Ascending aorta (tissue), 2 donors: ENCODE results near the gene GNPTG. TPM values are rescaled to one million over a fixed set of nuclear protein-coding genes. Genes with fewer than 3 reads are reported as not detected.
A peak's percentile ranks its signal among the peaks of the same experiment; 100 is the strongest.

ENCODE experiments used
- DNase-seq, 2 donors: peaks; one replicate each; pipeline ENCODE4 v3.0.0-alpha.2; 2019; ENCODE audit warnings: low spot score in 2 of 2
- H3K27ac ChIP-seq, 2 donors: fragments of 200-600 bp; sonication (generic); one replicate each; pipeline ENCODE4 v1.5.1; 2016 to 2017; ENCODE audit warnings: mild to moderate bottlenecking in 1 of 2
- H3K27me3 ChIP-seq: fragments of 200-600 bp; sonication (generic); one replicate; pipeline ENCODE4 v1.5.1; 2017
- H3K36me3 ChIP-seq, 2 donors: fragments of 200-600 bp; sonication (generic); one replicate each; pipeline ENCODE4 v1.5.1; 2016
- H3K4me1 ChIP-seq, 2 donors: fragments of 200-600 bp; sonication (generic); one replicate each; pipeline ENCODE4 v1.5.1; 2016 to 2017; ENCODE audit warnings: mild to moderate bottlenecking in 1 of 2
- H3K4me3 ChIP-seq, 2 donors: fragments of 200-600 bp; sonication (generic); one replicate each; pipeline ENCODE4 v1.5.1; 2016 to 2017; ENCODE audit warnings: mild to moderate bottlenecking in 1 of 2
- H3K9me3 ChIP-seq, 2 donors: fragments of 200-600 bp; sonication (generic); one replicate each; pipeline ENCODE4 v1.5.1; 2016
- CTCF ChIP-seq, 3 experiments: fragments of 200-600 bp in 2 of 3; fragments of 450-650 bp in 1 of 3; sonication (generic) in 2 of 3; IDR thresholded peaks; one replicate each; pipeline ENCODE4 v1.5.1; 2016 to 2019; ENCODE audit warnings: antibody characterized with exemption in 3 of 3, mild to moderate bottlenecking in 1 of 3, moderate library complexity in 1 of 3
- intact Hi-C: fragments of 100-400 bp; cut with DNase I; formaldehyde crosslinking; loops from one replicate; pipeline ENCODE4 v1.15.1; 2023
- total RNA-seq: library from RNA; depleted of rRNA; stranded (reverse); fragments of >200 nt; gene quantifications from one replicate; pipeline ENCODE4 v1.1.0, GENCODE V29; 2016

GNPTG gene
- total RNA-seq, 1 donor from 2014 or later, result 86.6 TPM

GRCh38 chr16:1349351-1349750 is 2.4 kb upstream of the GNPTG start:
- peaks cover 11 to 27% of the 10 kb centered on the region in 2 donors for H3K36me3 ChIP-seq
- intact Hi-C loops, result no loop called here
- no peak for DNase-seq
- no peak overlapping the region for H3K4me3 ChIP-seq
- H3K27me3 ChIP-seq, result no peaks in the 10 kb centered on the region
- H3K27ac ChIP-seq, result no peak overlapping the region
- no peak for TF ChIP-seq CTCF (IDR thresholded peaks at IDR 0.05)
- no peaks in the 10 kb centered on the region for H3K9me3 ChIP-seq
- peaks cover 9 to 16% of the 10 kb centered on the region in 2 donors for H3K4me1 ChIP-seq

- no peaks in the 10 kb centered on the region for H3K9me3 ChIP-seq
- intact Hi-C loops, result loop anchor here (2.0 to 5.0 kb wide), 2 partner anchors 39 to 72 kb away; partner anchors contain the start of gene UQCC4
Observed at GRCh38 chr16:1349951-1350350, 1.8 kb upstream of the GNPTG start.

GRCh38 chr16:1350691-1351090 is 1.0 kb upstream of the GNPTG start:
- Histone ChIP-seq H3K36me3 (peaks cover 11 to 27% of the 10 kb centered on the region in 2 donors), H3K27ac (no peak overlapping the region), H3K4me1 (peaks cover 9 to 16% of the 10 kb centered on the region in 2 donors)

More at GRCh38 chr16:1349951-1350350, 1.8 kb upstream of the GNPTG start:
- Histone ChIP-seq H3K4me1 (peaks cover 9 to 16% of the 10 kb centered on the region in 2 donors), H3K4me3 (no peak overlapping the region), H3K27me3 (no peaks in the 10 kb centered on the region), H3K27ac (no peak overlapping the region), H3K36me3 (peaks cover 11 to 27% of the 10 kb centered on the region in 2 donors)
- no peak for DNase-seq
- no peak for TF ChIP-seq CTCF (IDR thresholded peaks at IDR 0.05)

DNA sequence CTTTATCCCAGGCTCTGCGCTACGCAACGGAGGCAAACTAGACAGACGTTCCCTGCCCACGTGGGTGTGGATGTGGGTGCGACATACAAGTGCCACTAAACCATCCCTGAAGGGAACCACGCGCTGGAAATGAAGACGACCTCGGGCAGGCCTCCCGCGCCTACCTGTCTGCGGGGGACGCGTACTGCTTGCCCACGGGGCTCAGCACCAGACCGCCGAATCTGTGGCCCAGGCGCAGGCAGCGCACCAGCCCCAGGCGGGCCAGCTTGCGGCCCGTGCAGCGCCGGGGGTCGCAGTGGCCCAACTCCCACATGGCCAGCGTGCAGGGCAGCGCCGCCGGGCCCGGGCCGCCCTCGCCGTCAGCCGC is 533 bp upstream of the GNPTG start:
- Histone ChIP-seq H3K27me3 (no peaks in the 10 kb centered on the region), H3K9me3 (no peaks in the 10 kb centered on the region), H3K36me3 (peaks cover 11 to 27% of the 10 kb centered on the region in 2 donors), H3K4me1 (peaks cover 9 to 16% of the 10 kb centered on the region in 2 donors), H3K27ac (peak overlapping the region in 1 of 2 donors; percentile 33), H3K4me3 (peak overlapping the region; percentile 92 to 93)
- DNase-seq, result no peak
- intact Hi-C loops, result loop anchor here (1.0 to 5.0 kb wide), 3 partner anchors 28 to 71 kb away; partner anchors contain the start of gene UQCC4
- no peak for TF ChIP-seq CTCF (IDR thresholded peaks at IDR 0.05)

More at GRCh38 chr16:1350691-1351090, 1.0 kb upstream of the GNPTG start:
- no peak for TF ChIP-seq CTCF (IDR thresholded peaks at IDR 0.05)
- Histone ChIP-seq H3K27me3 (no peaks in the 10 kb centered on the region), H3K9me3 (no peaks in the 10 kb centered on the region), H3K4me3 (peak overlapping the region; percentile 92 to 93)
- no peak for DNase-seq
- intact Hi-C loops, result loop anchor here (1.0 to 5.0 kb wide), 3 partner anchors 29 to 72 kb away; partner anchors contain the start of gene UQCC4

GRCh38 chr16:1354815-1355540 is 3.2 kb downstream of the GNPTG start:
- intact Hi-C loops, result loop anchor here (5.0 kb wide), 1 partner anchor 67 kb away; the partner anchor contains the start of gene UQCC4
- H3K9me3 ChIP-seq, result no peaks in the 10 kb centered on the region
- peaks cover 0 to under 1% of the 10 kb centered on the region in 2 donors for H3K36me3 ChIP-seq
- no peak for DNase-seq
- no peaks in the 10 kb centered on the region for H3K27me3 ChIP-seq
- no peak overlapping the region for H3K27ac ChIP-seq
- H3K4me3 ChIP-seq, result no peak overlapping the region
- H3K4me1 ChIP-seq, result peaks cover 9 to 16% of the 10 kb centered on the region in 2 donors
- no peak for TF ChIP-seq CTCF (IDR thresholded peaks at IDR 0.05)
